Measurements from ENCODE around the gene TANC1. TPM values are rescaled to one million over a fixed set of nuclear protein-coding genes. Genes with fewer than 3 reads are reported as not detected.
A peak's percentile ranks its signal among the peaks of the same experiment; 100 is the strongest.

Gene TANC1
- total RNA-seq, 6 experiments from 2014 or later, result 4.0 to 12.7 (median 11.3) TPM

GRCh38 chr2:158993721-158994587 is 25.5 kb downstream of the TANC1 start:
- peaks cover 0 to 35% (median 10%) of the 10 kb centered on the region in 4 donors for H3K4me1 ChIP-seq
- no peaks in the 10 kb centered on the region for H3K9me3 ChIP-seq
- intact Hi-C loops (cut with DNase I), result no loop called here
- DNase-seq (no peak), ATAC-seq (no peak)
- no peak for TF ChIP-seq POLR2A (IDR thresholded peaks at IDR 0.05)
- TF ChIP-seq, protein P1, sequence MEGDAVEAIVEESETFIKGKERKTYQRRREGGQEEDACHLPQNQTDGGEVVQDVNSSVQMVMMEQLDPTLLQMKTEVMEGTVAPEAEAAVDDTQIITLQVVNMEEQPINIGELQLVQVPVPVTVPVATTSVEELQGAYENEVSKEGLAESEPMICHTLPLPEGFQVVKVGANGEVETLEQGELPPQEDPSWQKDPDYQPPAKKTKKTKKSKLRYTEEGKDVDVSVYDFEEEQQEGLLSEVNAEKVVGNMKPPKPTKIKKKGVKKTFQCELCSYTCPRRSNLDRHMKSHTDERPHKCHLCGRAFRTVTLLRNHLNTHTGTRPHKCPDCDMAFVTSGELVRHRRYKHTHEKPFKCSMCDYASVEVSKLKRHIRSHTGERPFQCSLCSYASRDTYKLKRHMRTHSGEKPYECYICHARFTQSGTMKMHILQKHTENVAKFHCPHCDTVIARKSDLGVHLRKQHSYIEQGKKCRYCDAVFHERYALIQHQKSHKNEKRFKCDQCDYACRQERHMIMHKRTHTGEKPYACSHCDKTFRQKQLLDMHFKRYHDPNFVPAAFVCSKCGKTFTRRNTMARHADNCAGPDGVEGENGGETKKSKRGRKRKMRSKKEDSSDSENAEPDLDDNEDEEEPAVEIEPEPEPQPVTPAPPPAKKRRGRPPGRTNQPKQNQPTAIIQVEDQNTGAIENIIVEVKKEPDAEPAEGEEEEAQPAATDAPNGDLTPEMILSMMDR (IDR thresholded peaks at IDR 0.05), result no peak
- no peaks in the 10 kb centered on the region for H3K27me3 ChIP-seq
- H3K36me3 ChIP-seq, result no peaks in the 10 kb centered on the region
- H3K4me3 ChIP-seq, result no peak overlapping the region
- no peak overlapping the region for H3K27ac ChIP-seq
- WGBS (ENCODE audit: insufficient coverage, low coverage, low lambda C conversion rate, missing lambda C conversion rate), result 76% methylated on average over 4 of the region's 4 CpGs

DNA sequence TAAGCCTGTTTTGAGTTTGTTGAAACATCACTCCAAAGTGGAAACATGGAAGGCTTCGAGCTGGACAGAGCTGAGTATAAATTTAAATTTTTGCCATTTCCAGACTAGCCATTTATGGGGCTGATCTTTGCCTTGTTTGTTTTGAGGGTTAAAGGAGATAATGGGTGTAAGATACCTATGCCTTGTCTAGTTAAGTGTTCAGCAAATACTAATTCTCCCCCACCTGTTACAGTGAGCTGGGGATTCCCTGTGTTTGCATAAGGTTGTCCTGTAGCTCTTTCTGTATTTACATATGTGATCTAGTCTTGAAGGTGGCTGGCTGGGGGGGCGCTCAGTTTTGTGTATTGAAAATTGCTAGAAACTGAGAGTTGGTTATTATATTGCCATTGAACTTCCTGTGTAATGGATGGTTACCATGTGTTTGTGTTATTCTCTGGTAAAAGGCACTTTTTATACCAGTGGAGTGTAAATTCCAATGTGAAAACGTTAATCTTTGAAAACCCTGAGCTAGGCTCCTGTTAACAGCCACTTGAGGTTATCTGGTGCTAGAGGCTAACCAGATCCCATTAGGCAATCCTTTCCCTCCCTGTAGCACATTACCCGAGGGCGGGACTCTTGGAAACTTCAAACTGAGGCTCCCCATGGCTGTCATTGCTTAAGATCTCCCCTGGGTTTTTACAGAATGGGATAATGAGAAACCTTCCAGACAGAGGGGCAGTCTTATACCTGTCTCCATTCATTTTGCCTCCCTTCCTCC is 26.7 kb downstream of the TANC1 start:
- intact Hi-C loops (cut with DNase I), result no loop called here
- H3K27ac ChIP-seq, result no peak overlapping the region
- no peak overlapping the region for H3K4me3 ChIP-seq
- WGBS (ENCODE audit: insufficient coverage, low coverage, low lambda C conversion rate, missing lambda C conversion rate), result 38% methylated on average over 3 of the region's 5 CpGs
- no peaks in the 10 kb centered on the region for H3K36me3 ChIP-seq
- DNase-seq (no peak), ATAC-seq (peak; percentile 27 to 71 (median 56))
- no peak for TF ChIP-seq POLR2A (IDR thresholded peaks at IDR 0.05)
- TF ChIP-seq, protein P1 (IDR thresholded peaks at IDR 0.05), result no peak
- no peaks in the 10 kb centered on the region for H3K27me3 ChIP-seq
- H3K9me3 ChIP-seq, result no peaks in the 10 kb centered on the region
- peaks cover 0 to 38% (median 13%) of the 10 kb centered on the region in 4 donors for H3K4me1 ChIP-seq

GRCh38 chr2:158995677-158996049 is 27.2 kb downstream of the TANC1 start:
- WGBS (ENCODE audit: insufficient coverage, low coverage, low lambda C conversion rate, missing lambda C conversion rate), result 91% methylated on average over 5 of the region's 5 CpGs
- no peak for ATAC-seq
- DNase-seq, result no peak
- Histone ChIP-seq H3K27me3 (no peaks in the 10 kb centered on the region), H3K36me3 (no peaks in the 10 kb centered on the region), H3K9me3 (no peaks in the 10 kb centered on the region), H3K4me1 (peaks cover 0 to 38% (median 13%) of the 10 kb centered on the region in 4 donors), H3K27ac (no peak overlapping the region), H3K4me3 (no peak overlapping the region)
- intact Hi-C loops (cut with DNase I), result no loop called here
- TF ChIP-seq, protein P1 (IDR thresholded peaks at IDR 0.05), result no peak
- TF ChIP-seq POLR2A (IDR thresholded peaks at IDR 0.05), result no peak

DNA sequence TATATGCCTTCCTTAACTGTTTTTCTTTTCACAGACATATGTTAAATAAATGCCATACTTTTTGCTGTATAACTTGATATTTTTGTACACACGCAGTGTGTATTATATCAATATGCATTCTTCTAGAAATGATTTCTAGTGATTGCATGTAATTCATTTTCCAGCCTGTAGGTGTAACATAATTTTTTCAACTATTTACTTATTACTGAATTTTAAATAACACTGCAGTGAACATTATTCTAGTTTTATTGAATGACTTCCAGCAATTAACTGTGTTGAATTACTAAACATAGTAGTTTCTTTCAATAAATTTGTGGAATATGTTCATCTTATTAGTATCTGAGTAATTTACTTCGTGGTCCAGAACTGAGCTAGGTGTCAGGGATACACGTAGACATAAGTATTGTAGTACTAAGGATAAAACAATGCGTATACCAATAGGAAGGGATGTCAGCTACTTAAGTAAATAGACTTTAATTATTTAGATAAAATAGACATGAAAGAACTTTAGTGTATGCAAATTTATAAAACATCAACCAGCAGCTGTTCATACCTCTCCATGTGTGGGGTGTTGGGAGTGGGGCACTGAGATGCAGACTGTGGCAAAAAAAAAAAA is 28.0 kb downstream of the TANC1 start:
- ATAC-seq (no peak), DNase-seq (no peak)
- H3K27me3 ChIP-seq, result no peaks in the 10 kb centered on the region
- no peaks in the 10 kb centered on the region for H3K36me3 ChIP-seq
- 88% methylated on average over 4 of the region's 4 CpGs for WGBS (ENCODE audit: insufficient coverage, low coverage, low lambda C conversion rate, missing lambda C conversion rate)
- intact Hi-C loops (cut with DNase I), result no loop called here
- H3K4me3 ChIP-seq, result no peak overlapping the region
- TF ChIP-seq, protein P1 (IDR thresholded peaks at IDR 0.05), result peak in 3 of 4 donors; percentile 23 to 32 (median 29)
- TF ChIP-seq POLR2A (IDR thresholded peaks at IDR 0.05), result no peak
- no peak overlapping the region for H3K27ac ChIP-seq
- H3K9me3 ChIP-seq, result no peaks in the 10 kb centered on the region
- peaks cover 0 to 38% (median 13%) of the 10 kb centered on the region in 4 donors for H3K4me1 ChIP-seq

Data from right lobe of liver (tissue), 6 donors.